BE2C (cell line): ENCODE results near the gene YIF1A.
"Not testable (repeated sequence)": the region's sequence is repeated elsewhere in the genome, so short reads cannot be mapped to it uniquely, and the experiment has no call there.

Source experiments
- DNase-seq: peaks from one replicate; pipeline ENCODE4 v3.0.0-alpha.2; 2020
- H3K27me3 ChIP-seq: fragments of 250-450 bp; sonication (Bioruptor Pico); 2 replicates; pipeline ENCODE4 v1.5.1; 2020; ENCODE audit warnings: mild to moderate bottlenecking
- H3K36me3 ChIP-seq: fragments of 250-450 bp; sonication (Bioruptor Pico); 2 replicates; pipeline ENCODE4 v1.5.1; 2020; ENCODE audit warnings: mild to moderate bottlenecking
- H3K4me1 ChIP-seq: fragments of 250-450 bp; sonication (Bioruptor Pico); 2 replicates; pipeline ENCODE4 v1.5.1; 2020
- H3K4me3 ChIP-seq: 2 replicates; pipeline ENCODE4 v1.5.1; 2011; ENCODE audit warnings: low read depth, low read length
- H3K9me3 ChIP-seq: fragments of 250-450 bp; sonication (Bioruptor Pico); 2 replicates; pipeline ENCODE4 v1.5.1; 2020
- TF ChIP-seq, protein P1 (sequence below): IDR thresholded peaks from 2 replicates; pipeline ENCODE4 v1.5.1; 2012; ENCODE audit warnings: mild to moderate bottlenecking, low read depth, low read length

YIF1A gene

DNA sequence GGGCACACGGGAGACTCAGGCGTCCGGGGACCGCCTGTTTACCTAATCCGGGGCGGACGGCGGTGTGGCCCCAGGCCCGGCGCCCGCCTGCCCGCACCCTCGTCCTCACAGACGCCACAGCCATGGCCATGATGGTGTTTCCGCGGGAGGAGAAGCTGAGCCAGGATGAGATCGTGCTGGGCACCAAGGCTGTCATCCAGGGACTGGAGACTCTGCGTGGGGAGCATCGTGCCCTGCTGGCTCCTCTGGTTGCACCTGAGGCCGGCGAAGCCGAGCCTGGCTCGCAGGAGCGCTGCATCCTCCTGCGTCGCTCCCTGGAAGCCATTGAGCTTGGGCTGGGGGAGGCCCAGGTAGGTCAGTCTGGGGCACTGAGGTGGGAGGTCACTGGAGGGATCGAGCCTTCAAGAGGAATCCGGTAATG is 30.5 kb downstream of the YIF1A start:
- DNase-seq = no peak
- Histone ChIP-seq H3K36me3 (peaks cover 5% of the 10 kb centered on the region; the same call in 1 of the 2 replicates), H3K4me1 (no peaks in the 10 kb centered on the region), H3K9me3 (no peaks in the 10 kb centered on the region), H3K27me3 (no peaks in the 10 kb centered on the region), H3K4me3 (peak overlapping the region; percentile 94)
- TF ChIP-seq, protein P1, sequence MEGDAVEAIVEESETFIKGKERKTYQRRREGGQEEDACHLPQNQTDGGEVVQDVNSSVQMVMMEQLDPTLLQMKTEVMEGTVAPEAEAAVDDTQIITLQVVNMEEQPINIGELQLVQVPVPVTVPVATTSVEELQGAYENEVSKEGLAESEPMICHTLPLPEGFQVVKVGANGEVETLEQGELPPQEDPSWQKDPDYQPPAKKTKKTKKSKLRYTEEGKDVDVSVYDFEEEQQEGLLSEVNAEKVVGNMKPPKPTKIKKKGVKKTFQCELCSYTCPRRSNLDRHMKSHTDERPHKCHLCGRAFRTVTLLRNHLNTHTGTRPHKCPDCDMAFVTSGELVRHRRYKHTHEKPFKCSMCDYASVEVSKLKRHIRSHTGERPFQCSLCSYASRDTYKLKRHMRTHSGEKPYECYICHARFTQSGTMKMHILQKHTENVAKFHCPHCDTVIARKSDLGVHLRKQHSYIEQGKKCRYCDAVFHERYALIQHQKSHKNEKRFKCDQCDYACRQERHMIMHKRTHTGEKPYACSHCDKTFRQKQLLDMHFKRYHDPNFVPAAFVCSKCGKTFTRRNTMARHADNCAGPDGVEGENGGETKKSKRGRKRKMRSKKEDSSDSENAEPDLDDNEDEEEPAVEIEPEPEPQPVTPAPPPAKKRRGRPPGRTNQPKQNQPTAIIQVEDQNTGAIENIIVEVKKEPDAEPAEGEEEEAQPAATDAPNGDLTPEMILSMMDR = no peak

GRCh38 chr11:66253081-66253480 is 35.9 kb downstream of the YIF1A start:
- DNase-seq = not testable (repeated sequence)

DNA sequence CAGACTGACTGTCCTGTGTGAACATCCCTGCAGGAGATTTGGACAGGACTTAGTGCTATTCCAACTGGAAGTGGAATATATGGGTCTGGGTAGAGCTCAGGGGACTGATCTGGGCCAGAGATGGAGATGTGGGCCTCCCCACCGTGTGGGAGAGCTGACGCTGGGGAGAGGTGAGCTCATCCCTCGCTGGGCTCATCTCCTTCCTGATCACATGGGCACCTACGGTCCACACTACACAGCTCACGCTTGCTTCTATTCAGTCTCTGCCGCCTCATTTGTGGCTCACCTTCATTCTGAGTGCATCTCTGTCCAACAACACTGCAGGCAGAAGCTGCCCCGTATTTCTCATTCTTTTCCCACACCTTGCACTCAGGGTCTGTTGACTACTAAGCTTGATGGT is 37.1 kb downstream of the YIF1A start:
- Histone ChIP-seq H3K36me3 (no peaks in the 10 kb centered on the region), H3K4me3 (no peak overlapping the region), H3K9me3 (no peaks in the 10 kb centered on the region), H3K27me3 (no peaks in the 10 kb centered on the region), H3K4me1 (no peaks in the 10 kb centered on the region)
- no peak for DNase-seq
- TF ChIP-seq, protein P1 = no peak

More at GRCh38 chr11:66253081-66253480, 35.9 kb downstream of the YIF1A start:
- not testable (repeated sequence) for H3K36me3 ChIP-seq, H3K9me3 ChIP-seq, H3K27me3 ChIP-seq, H3K4me1 ChIP-seq, H3K4me3 ChIP-seq

DNA sequence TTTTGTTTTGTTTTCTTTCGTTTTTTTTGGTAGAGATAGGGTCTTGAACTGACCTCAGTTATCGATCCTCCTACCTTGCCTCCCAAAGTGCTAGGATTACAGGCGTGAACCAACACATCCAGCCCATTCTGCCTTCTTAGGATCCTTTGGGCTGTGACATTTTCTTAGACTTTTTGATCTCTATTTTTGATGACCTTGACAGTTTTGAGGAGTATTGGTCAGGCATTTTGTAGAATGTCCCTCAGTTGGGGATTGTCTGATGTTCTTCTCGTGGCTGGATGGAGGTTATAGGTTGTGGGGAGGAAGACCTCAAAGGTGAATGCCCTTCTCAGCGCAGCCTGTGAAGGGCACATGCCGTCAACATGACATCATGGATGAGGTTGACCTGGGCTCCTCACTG is 40.0 kb downstream of the YIF1A start:
- H3K4me1 ChIP-seq = no peaks in the 10 kb centered on the region
- H3K9me3 ChIP-seq = no peaks in the 10 kb centered on the region
- H3K4me3 ChIP-seq = no peak overlapping the region
- DNase-seq = no peak
- TF ChIP-seq, protein P1 = no peak
- H3K36me3 ChIP-seq = no peaks in the 10 kb centered on the region
- H3K27me3 ChIP-seq = no peaks in the 10 kb centered on the region

DNA sequence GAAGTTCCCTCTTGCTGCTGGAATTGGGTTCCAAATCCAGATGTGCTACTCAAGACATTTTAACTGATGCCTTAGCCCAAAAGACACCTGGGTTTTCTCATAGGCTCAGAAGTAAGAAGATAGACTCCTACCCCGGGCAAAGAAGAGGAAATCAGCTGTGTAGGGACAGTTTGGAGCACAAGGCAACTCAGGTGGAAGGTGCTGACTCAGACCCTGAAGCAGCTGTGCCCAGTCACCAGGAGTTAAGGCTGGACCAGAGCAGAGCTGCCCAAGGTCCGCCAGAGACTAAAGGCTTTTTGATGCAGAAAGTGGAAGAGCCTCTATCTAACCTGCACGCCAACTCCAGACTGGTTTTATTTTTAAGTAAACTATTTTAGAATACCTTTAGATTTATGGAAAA is 41.1 kb downstream of the YIF1A start:
- no peaks in the 10 kb centered on the region for H3K36me3 ChIP-seq
- TF ChIP-seq, protein P1 = no peak
- DNase-seq = no peak
- H3K4me3 ChIP-seq = no peak overlapping the region
- H3K9me3 ChIP-seq = no peaks in the 10 kb centered on the region
- no peaks in the 10 kb centered on the region for H3K27me3 ChIP-seq
- no peaks in the 10 kb centered on the region for H3K4me1 ChIP-seq

GRCh38 chr11:66247295-66247694 is 41.6 kb downstream of the YIF1A start:
- H3K4me1 ChIP-seq = no peaks in the 10 kb centered on the region
- H3K27me3 ChIP-seq = no peaks in the 10 kb centered on the region
- DNase-seq = no peak
- H3K4me3 ChIP-seq = no peak overlapping the region
- TF ChIP-seq, protein P1 = no peak
- no peaks in the 10 kb centered on the region for H3K9me3 ChIP-seq
- H3K36me3 ChIP-seq = no peaks in the 10 kb centered on the region
